Neural cell (in vitro differentiated cells): ENCODE data around the gene ANKRD44. TPM values are rescaled to one million over a fixed set of nuclear protein-coding genes. Genes with fewer than 3 reads are reported as not detected.

Source experiments
- H2AFZ ChIP-seq: fragments of 200-600, 300-800 bp; sonication (generic), shearing (Covaris generic); 2 replicates; pipeline ENCODE4 v1.6.0; 2014; ENCODE audit warnings: low read depth, mild to moderate bottlenecking, antibody characterized with exemption, low read length, moderate library complexity
- H3F3A ChIP-seq: fragments of 200-600 bp; shearing (Covaris generic); 2 replicates; pipeline ENCODE4 v1.6.1; 2016; ENCODE audit warnings: mild to moderate bottlenecking, moderate library complexity, mixed read lengths, antibody characterized with exemption, low read length; ENCODE audit not compliant: insufficient read depth, poor library complexity, severe bottlenecking
- H3K27ac ChIP-seq: fragments of 200-600, 300-800 bp; sonication (generic), shearing (Covaris generic); 2 replicates; pipeline ENCODE4 v1.5.1; 2014; ENCODE audit warnings: mild to moderate bottlenecking, low read length, moderate library complexity
- H3K27me3 ChIP-seq: fragments of 300-800, 200-600 bp; sonication (generic), shearing (Covaris generic); 2 replicates; pipeline ENCODE4 v1.6.0; 2014; ENCODE audit warnings: mild to moderate bottlenecking, low read depth, low read length, moderate library complexity; ENCODE audit not compliant: insufficient read depth
- H3K36me3 ChIP-seq: fragments of 300-800, 200-600 bp; sonication (generic), shearing (Covaris generic); 2 replicates; pipeline ENCODE4 v1.5.1; 2014; ENCODE audit warnings: mild to moderate bottlenecking, antibody characterized with exemption, low read length, moderate library complexity; ENCODE audit not compliant: insufficient read depth
- H3K4me2 ChIP-seq: fragments of 300-800, 200-600 bp; sonication (generic), shearing (Covaris generic); 2 replicates; pipeline ENCODE4 v1.6.0; 2014; ENCODE audit warnings: mild to moderate bottlenecking, low read length
- H3K4me3 ChIP-seq: fragments of 300-800, 200-600 bp; sonication (generic), shearing (Covaris generic); 2 replicates; pipeline ENCODE4 v1.5.1; 2014; ENCODE audit warnings: mild to moderate bottlenecking, low read length, moderate library complexity
- H3K79me2 ChIP-seq: fragments of 200-600 bp; shearing (Covaris generic); replicated peaks from 2 replicates; pipeline ENCODE4 v1.6.0; 2014; ENCODE audit warnings: mild to moderate bottlenecking, low read length, moderate library complexity; ENCODE audit not compliant: insufficient read depth
- H3K9ac ChIP-seq: fragments of 300-800, 200-600 bp; sonication (generic), shearing (Covaris generic); 2 replicates; pipeline ENCODE4 v1.6.1; 2016; ENCODE audit warnings: mild to moderate bottlenecking, low read length, mixed read lengths
- H3K9me2 ChIP-seq: fragments of 200-600 bp; shearing (Covaris generic); 2 replicates; pipeline ENCODE4 v1.6.1; 2016; ENCODE audit warnings: mild to moderate bottlenecking, low read length, mixed read lengths; ENCODE audit not compliant: insufficient read depth
- H3K9me3 ChIP-seq: fragments of 200-600, 300-800 bp; sonication (generic), shearing (Covaris generic); 2 replicates; pipeline ENCODE4 v1.6.1; 2016; ENCODE audit warnings: mild to moderate bottlenecking, mixed run types, low read length, moderate library complexity, mixed read lengths
- H4K20me1 ChIP-seq: fragments of 200-600 bp; shearing (Covaris generic); 2 replicates; pipeline ENCODE4 v1.6.1; 2016; ENCODE audit warnings: mild to moderate bottlenecking, mixed run types; ENCODE audit not compliant: insufficient read depth
- CTCF ChIP-seq: fragments of 450-650 bp; IDR thresholded peaks from 2 replicates; pipeline ENCODE4 v1.5.1; 2014; ENCODE audit warnings: antibody characterized with exemption, mild to moderate bottlenecking, moderate library complexity; ENCODE audit not compliant: poor library complexity, severe bottlenecking
- EP300 ChIP-seq: fragments of 450-650 bp; conservative IDR thresholded peaks from 2 replicates; pipeline ENCODE4 v1.6.1; 2014; ENCODE audit warnings: antibody characterized with exemption, mild to moderate bottlenecking, moderate library complexity; ENCODE audit not compliant: poor library complexity, severe bottlenecking
- EZH2 ChIP-seq: fragments of 200-600, 300-800 bp; shearing (Covaris generic), sonication (generic); IDR thresholded peaks from 2 replicates; pipeline ENCODE4 v1.6.1; 2014; ENCODE audit warnings: antibody characterized with exemption, low read length, borderline replicate concordance, mild to moderate bottlenecking; ENCODE audit not compliant: insufficient read depth, poor library complexity, severe bottlenecking
- MXI1 ChIP-seq: fragments of 450-650 bp; conservative IDR thresholded peaks from 2 replicates; pipeline ENCODE4 v1.6.1; 2014; ENCODE audit warnings: antibody characterized with exemption, mild to moderate bottlenecking; ENCODE audit not compliant: poor library complexity, severe bottlenecking
- POLR2AphosphoS5 ChIP-seq: IDR thresholded peaks from 2 replicates; pipeline ENCODE4 v1.6.1; 2012
- RAD21 ChIP-seq: fragments of 450-650 bp; conservative IDR thresholded peaks from 2 replicates; pipeline ENCODE4 v1.6.1; 2014; ENCODE audit warnings: antibody characterized with exemption, mild to moderate bottlenecking, moderate library complexity
- REST ChIP-seq: IDR thresholded peaks from 2 replicates; pipeline ENCODE4 v1.6.1; 2012; ENCODE audit warnings: borderline replicate concordance
- SMC3 ChIP-seq: fragments of 450-650 bp; conservative IDR thresholded peaks from 2 replicates; pipeline ENCODE4 v1.6.1; 2014; ENCODE audit warnings: antibody characterized with exemption, mild to moderate bottlenecking, moderate library complexity; ENCODE audit not compliant: poor library complexity
- TAF1 ChIP-seq: IDR thresholded peaks from 2 replicates; pipeline ENCODE4 v1.6.1; 2012; ENCODE audit warnings: low read depth
- polyA plus RNA-seq: library from polyadenylated mRNA; depleted of rRNA; stranded (reverse); fragments of >200 nt; gene quantifications from 2 replicates; pipeline ENCODE4 v1.2.3, GENCODE V29; 2014

ANKRD44 gene
- polyA plus RNA-seq, 1 donor from 2014 or later = 94.3 TPM

GRCh38 chr2:197205585-197206215 is 104.9 kb downstream of the ANKRD44 start:
- Histone ChIP-seq H3K27me3 (no peaks in the 10 kb centered on the region), H3K4me2 (no peak overlapping the region), H3K27ac (no peak overlapping the region), H4K20me1 (no peaks in the 10 kb centered on the region), H3K4me3 (no peak overlapping the region), H3K36me3 (no peaks in the 10 kb centered on the region), H3K9me3 (no peaks in the 10 kb centered on the region), H3K79me2 (no peaks in the 10 kb centered on the region), H3K9ac (no peak overlapping the region), H2AFZ (no peak overlapping the region), H3F3A (no peaks in the 10 kb centered on the region), H3K9me2 (no peaks in the 10 kb centered on the region)
- TF ChIP-seq SMC3 = no peak
- no peak for TF ChIP-seq TAF1
- no peak for TF ChIP-seq MXI1
- no peak for TF ChIP-seq EZH2
- TF ChIP-seq CTCF = no peak
- no peak for TF ChIP-seq EP300
- TF ChIP-seq RAD21 = no peak
- TF ChIP-seq POLR2AphosphoS5 = no peak
- TF ChIP-seq REST = no peak

GRCh38 chr2:197204519-197205250 is 105.9 kb downstream of the ANKRD44 start:
- TF ChIP-seq MXI1 = no peak
- no peak for TF ChIP-seq REST
- TF ChIP-seq RAD21 = no peak
- no peak for TF ChIP-seq POLR2AphosphoS5
- TF ChIP-seq SMC3 = no peak
- no peak for TF ChIP-seq EZH2
- TF ChIP-seq EP300 = no peak
- TF ChIP-seq CTCF = no peak
- TF ChIP-seq TAF1 = no peak
- Histone ChIP-seq H3K9me3 (no peaks in the 10 kb centered on the region), H4K20me1 (no peaks in the 10 kb centered on the region), H3K9me2 (no peaks in the 10 kb centered on the region), H3K9ac (no peak overlapping the region), H3K79me2 (no peaks in the 10 kb centered on the region), H3K4me2 (no peak overlapping the region), H3K27ac (no peak overlapping the region), H3K36me3 (no peaks in the 10 kb centered on the region), H3F3A (no peaks in the 10 kb centered on the region), H3K27me3 (no peaks in the 10 kb centered on the region), H3K4me3 (no peak overlapping the region), H2AFZ (no peak overlapping the region)
